Measurements from ENCODE around the gene LTBP1. TPM values are rescaled to one million over a fixed set of nuclear protein-coding genes. Genes with fewer than 3 reads are reported as not detected.

LTBP1 gene
- total RNA-seq, 1 experiment from 2014 or later = 10.3 TPM

DNA sequence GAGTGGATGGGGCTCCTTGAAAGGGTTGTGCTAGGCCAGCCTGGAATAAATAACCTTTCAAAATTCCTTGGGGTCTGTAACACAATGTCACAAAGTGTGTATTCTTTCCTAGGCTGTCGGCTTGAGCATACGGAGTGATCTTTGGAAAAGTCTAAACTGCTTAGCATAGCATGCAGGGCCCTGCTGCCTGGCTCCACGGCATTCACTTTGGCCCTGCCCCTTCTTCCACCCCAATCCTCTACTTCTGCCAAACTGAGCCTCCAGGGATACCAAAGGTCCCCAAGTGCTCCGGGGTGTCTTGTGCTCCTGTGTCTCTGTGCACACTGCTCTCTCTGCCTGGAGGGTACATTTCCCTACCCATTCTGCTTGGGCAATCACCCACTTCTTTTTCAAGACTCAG is 196.1 kb downstream of the LTBP1 start:
- H3K27ac ChIP-seq = no peak overlapping the region
- no peaks in the 10 kb centered on the region for H3K36me3 ChIP-seq (ENCODE audit: low read depth)
- no peaks in the 10 kb centered on the region for H3K79me2 ChIP-seq (ENCODE audit: low read depth)
- no peaks in the 10 kb centered on the region for H3K4me1 ChIP-seq (replicated peaks; ENCODE audit: insufficient read depth)
- POLR2A ChIA-PET (ENCODE audit: unreplicated experiment) = no interaction called here
- no peaks in the 10 kb centered on the region for H3K27me3 ChIP-seq (ENCODE audit: insufficient read depth, low read depth)
- no TSS peak for BruUV-seq (replicated peaks)
- H2AFZ ChIP-seq = no peak overlapping the region
- H3K4me3 ChIP-seq = no peak overlapping the region
- no peak for TF ChIP-seq EZH2 (IDR thresholded peaks at IDR 0.05; ENCODE audit: low read depth)
- TF ChIP-seq, protein P1, sequence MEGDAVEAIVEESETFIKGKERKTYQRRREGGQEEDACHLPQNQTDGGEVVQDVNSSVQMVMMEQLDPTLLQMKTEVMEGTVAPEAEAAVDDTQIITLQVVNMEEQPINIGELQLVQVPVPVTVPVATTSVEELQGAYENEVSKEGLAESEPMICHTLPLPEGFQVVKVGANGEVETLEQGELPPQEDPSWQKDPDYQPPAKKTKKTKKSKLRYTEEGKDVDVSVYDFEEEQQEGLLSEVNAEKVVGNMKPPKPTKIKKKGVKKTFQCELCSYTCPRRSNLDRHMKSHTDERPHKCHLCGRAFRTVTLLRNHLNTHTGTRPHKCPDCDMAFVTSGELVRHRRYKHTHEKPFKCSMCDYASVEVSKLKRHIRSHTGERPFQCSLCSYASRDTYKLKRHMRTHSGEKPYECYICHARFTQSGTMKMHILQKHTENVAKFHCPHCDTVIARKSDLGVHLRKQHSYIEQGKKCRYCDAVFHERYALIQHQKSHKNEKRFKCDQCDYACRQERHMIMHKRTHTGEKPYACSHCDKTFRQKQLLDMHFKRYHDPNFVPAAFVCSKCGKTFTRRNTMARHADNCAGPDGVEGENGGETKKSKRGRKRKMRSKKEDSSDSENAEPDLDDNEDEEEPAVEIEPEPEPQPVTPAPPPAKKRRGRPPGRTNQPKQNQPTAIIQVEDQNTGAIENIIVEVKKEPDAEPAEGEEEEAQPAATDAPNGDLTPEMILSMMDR (conservative IDR thresholded peaks at IDR 0.05) = no peak
- H3K9me2 ChIP-seq (ENCODE audit: insufficient read depth) = no peaks in the 10 kb centered on the region
- H3F3A ChIP-seq (ENCODE audit: insufficient read depth, low read depth) = no peaks in the 10 kb centered on the region
- H3K4me2 ChIP-seq = no peak overlapping the region
- intact Hi-C loops (cut with micrococcal nuclease; ENCODE audit: unreplicated experiment) = no loop called here
- CTCF ChIA-PET = no interaction called here
- no peak for DNase-seq
- no peaks in the 10 kb centered on the region for H4K20me1 ChIP-seq (ENCODE audit: insufficient read depth)
- H3K9me3 ChIP-seq (ENCODE audit: insufficient read depth, low read depth) = no peaks in the 10 kb centered on the region

DNA sequence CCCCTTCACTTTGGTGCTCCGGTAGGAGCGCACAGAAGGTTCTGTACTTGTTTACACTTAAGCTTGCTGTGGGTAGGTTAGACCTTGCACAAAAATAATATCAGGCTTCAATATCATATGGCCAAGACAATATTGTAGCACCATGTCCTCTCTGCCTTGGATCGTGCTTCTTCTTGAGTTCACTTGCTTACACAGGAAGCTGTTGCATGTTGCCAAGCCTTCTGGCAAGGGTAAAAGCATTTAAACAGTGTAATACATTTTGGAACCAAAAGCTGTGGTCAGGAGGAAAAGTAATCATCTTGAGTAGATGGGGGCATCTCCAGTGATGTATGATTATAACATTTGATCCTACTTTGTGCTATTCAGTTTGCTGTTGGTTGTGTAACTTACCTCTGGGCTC is 197.5 kb downstream of the LTBP1 start:
- H3K79me2 ChIP-seq (ENCODE audit: low read depth) = no peaks in the 10 kb centered on the region
- ChIA-PET CTCF (no interaction called here), POLR2A (ENCODE audit: unreplicated experiment) (no interaction called here)
- intact Hi-C loops (cut with micrococcal nuclease; ENCODE audit: unreplicated experiment) = no loop called here
- H3K27ac ChIP-seq = no peak overlapping the region
- H2AFZ ChIP-seq = no peak overlapping the region
- TF ChIP-seq, protein P1 (conservative IDR thresholded peaks at IDR 0.05) = no peak
- TF ChIP-seq EZH2 (IDR thresholded peaks at IDR 0.05; ENCODE audit: low read depth) = no peak
- H3K4me1 ChIP-seq (replicated peaks; ENCODE audit: insufficient read depth) = no peaks in the 10 kb centered on the region
- no peak for DNase-seq
- no peak overlapping the region for H3K4me3 ChIP-seq
- no peaks in the 10 kb centered on the region for H3K9me2 ChIP-seq (ENCODE audit: insufficient read depth)
- no peaks in the 10 kb centered on the region for H4K20me1 ChIP-seq (ENCODE audit: insufficient read depth)
- H3K27me3 ChIP-seq (ENCODE audit: insufficient read depth, low read depth) = no peaks in the 10 kb centered on the region
- no peaks in the 10 kb centered on the region for H3K36me3 ChIP-seq (ENCODE audit: low read depth)
- no peaks in the 10 kb centered on the region for H3F3A ChIP-seq (ENCODE audit: insufficient read depth, low read depth)
- H3K9me3 ChIP-seq (ENCODE audit: insufficient read depth, low read depth) = no peaks in the 10 kb centered on the region
- BruUV-seq (replicated peaks) = no TSS peak
- no peak overlapping the region for H3K4me2 ChIP-seq

DNA sequence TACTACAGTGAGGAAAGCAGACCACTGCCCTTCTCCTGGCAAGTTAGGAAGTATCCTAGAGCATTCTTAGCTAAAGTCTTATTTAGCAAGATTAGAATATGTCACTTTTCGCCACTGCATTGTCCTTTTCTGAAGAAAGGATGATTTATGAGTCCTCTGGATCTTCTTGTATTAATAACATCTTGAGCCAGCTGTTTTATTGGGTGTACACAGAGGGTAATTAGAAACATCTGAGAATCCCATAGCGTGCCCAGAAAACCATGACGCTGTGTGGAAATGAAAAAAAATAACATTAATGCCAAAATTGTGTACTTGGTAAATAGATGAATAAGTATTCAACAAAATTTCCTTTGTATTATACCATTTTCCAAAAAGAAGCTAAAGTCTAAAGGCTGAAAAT is 198.7 kb downstream of the LTBP1 start:
- H3F3A ChIP-seq (ENCODE audit: insufficient read depth, low read depth) = no peaks in the 10 kb centered on the region
- BruUV-seq (replicated peaks) = no TSS peak
- H3K27ac ChIP-seq = no peak overlapping the region
- H3K36me3 ChIP-seq (ENCODE audit: low read depth) = no peaks in the 10 kb centered on the region
- no peak overlapping the region for H2AFZ ChIP-seq
- intact Hi-C loops (cut with micrococcal nuclease; ENCODE audit: unreplicated experiment) = no loop called here
- no peaks in the 10 kb centered on the region for H3K27me3 ChIP-seq (ENCODE audit: insufficient read depth, low read depth)
- no peaks in the 10 kb centered on the region for H3K9me3 ChIP-seq (ENCODE audit: insufficient read depth, low read depth)
- ChIA-PET CTCF (no interaction called here), POLR2A (ENCODE audit: unreplicated experiment) (no interaction called here)
- H4K20me1 ChIP-seq (ENCODE audit: insufficient read depth) = no peaks in the 10 kb centered on the region
- H3K4me2 ChIP-seq = no peak overlapping the region
- no peaks in the 10 kb centered on the region for H3K4me1 ChIP-seq (replicated peaks; ENCODE audit: insufficient read depth)
- no peak for DNase-seq
- no peaks in the 10 kb centered on the region for H3K9me2 ChIP-seq (ENCODE audit: insufficient read depth)
- no peaks in the 10 kb centered on the region for H3K79me2 ChIP-seq (ENCODE audit: low read depth)
- TF ChIP-seq, protein P1 (conservative IDR thresholded peaks at IDR 0.05) = no peak
- H3K4me3 ChIP-seq = no peak overlapping the region
